ENCODE measurements around the gene DUOXA1. TPM values are rescaled to one million over a fixed set of nuclear protein-coding genes. Genes with fewer than 3 reads are reported as not detected.
"Not testable (repeated sequence)": the region's sequence is repeated elsewhere in the genome, so short reads cannot be mapped to it uniquely, and the experiment has no call there.

The DUOXA1 gene
- total RNA-seq, 1 donor = not detected

- DNase-seq (ENCODE audit: low read depth) = no peak
- no peak for TF ChIP-seq CTCF (IDR thresholded peaks at IDR 0.05; ENCODE audit: insufficient read depth, low read depth, low read length)
- H3K4me3 ChIP-seq (ENCODE audit: low read depth, low read length) = no peak overlapping the region
Observed at GRCh38 chr15:45138814-45139765, 9.4 kb upstream of the DUOXA1 start.

- TF ChIP-seq CTCF (IDR thresholded peaks at IDR 0.05; ENCODE audit: insufficient read depth, low read depth, low read length) = no peak
- H3K4me3 ChIP-seq (ENCODE audit: low read depth, low read length) = no peak overlapping the region
- DNase-seq (ENCODE audit: low read depth) = no peak
Observed at GRCh38 chr15:45137703-45138102, 8.0 kb upstream of the DUOXA1 start.

- TF ChIP-seq CTCF (IDR thresholded peaks at IDR 0.05; ENCODE audit: insufficient read depth, low read depth, low read length) = peak; percentile 28
- DNase-seq (ENCODE audit: low read depth) = no peak
Observed at GRCh38 chr15:45136378-45136764, 6.7 kb upstream of the DUOXA1 start.

GRCh38 chr15:45135705-45136377, 6.2 kb upstream of the DUOXA1 start:
- DNase-seq (ENCODE audit: low read depth) = not testable (repeated sequence)

More at GRCh38 chr15:45136378-45136764, 6.7 kb upstream of the DUOXA1 start:
- no peak overlapping the region for H3K4me3 ChIP-seq (ENCODE audit: low read depth, low read length)

GRCh38 chr15:45134682-45135604, 5.3 kb upstream of the DUOXA1 start:
- DNase-seq (ENCODE audit: low read depth) = no peak
- no peak for TF ChIP-seq CTCF (IDR thresholded peaks at IDR 0.05; ENCODE audit: insufficient read depth, low read depth, low read length)
- no peak overlapping the region for H3K4me3 ChIP-seq (ENCODE audit: low read depth, low read length)

More at GRCh38 chr15:45135705-45136377, 6.2 kb upstream of the DUOXA1 start:
- H3K4me3 ChIP-seq (ENCODE audit: low read depth, low read length) = not testable (repeated sequence)

GRCh38 chr15:45134046-45134445, 4.4 kb upstream of the DUOXA1 start:
- H3K4me3 ChIP-seq (ENCODE audit: low read depth, low read length) = no peak overlapping the region
- no peak for DNase-seq (ENCODE audit: low read depth)
- TF ChIP-seq CTCF (IDR thresholded peaks at IDR 0.05; ENCODE audit: insufficient read depth, low read depth, low read length) = no peak
